HCT116 (cell line): ENCODE measurements around the gene PBX1.

Experiments used
- FOSL1 ChIP-seq: IDR thresholded peaks from 2 replicates; pipeline ENCODE4 v1.6.1; 2012; ENCODE audit warnings: low read depth
- JUND ChIP-seq: IDR thresholded peaks from 2 replicates; pipeline ENCODE4 v1.6.1; 2012
- POLR2A ChIP-seq: IDR thresholded peaks from 2 replicates; pipeline ENCODE4 v1.7.0; 2011; ENCODE audit warnings: borderline replicate concordance; ENCODE audit not compliant: insufficient read depth, insufficient read length; ENCODE audit errors: extremely low read depth
- POLR2AphosphoS5 ChIP-seq: IDR thresholded peaks from 2 replicates; pipeline ENCODE4 v1.6.1; 2011; ENCODE audit warnings: mild to moderate bottlenecking, low read depth, low read length, moderate library complexity
- RAD21 ChIP-seq: IDR thresholded peaks from 2 replicates; pipeline ENCODE4 v1.6.1; 2012; ENCODE audit warnings: low read depth, mild to moderate bottlenecking
- SP1 ChIP-seq: IDR thresholded peaks from 2 replicates; pipeline ENCODE4 v1.6.1; 2012; ENCODE audit warnings: low read depth
- YY1 ChIP-seq: IDR thresholded peaks from 2 replicates; pipeline ENCODE4 v1.6.1; 2011; ENCODE audit warnings: low read length, low read depth, moderate library complexity, mild to moderate bottlenecking; ENCODE audit not compliant: insufficient replicate concordance; ENCODE audit errors: extremely low read depth
- ZNF274 ChIP-seq: fragments of 200-500 bp; sonication (Bioruptor generic); IDR thresholded peaks from 2 replicates; pipeline ENCODE4 v1.6.1; 2014; ENCODE audit warnings: mild to moderate bottlenecking, low read depth, low read length, inconsistent platforms
- TF ChIP-seq, protein P1 (sequence below), 3 experiments: fragments of 200-600 bp in 1 of 3; sonication (generic) in 1 of 3; IDR thresholded peaks in 2 of 3; conservative IDR thresholded peaks in 1 of 3; 2 replicates each; pipeline ENCODE4 v1.5.1; 2012 to 2017; ENCODE audit warnings: low read depth in 2 of 3, low read length in 2 of 3, antibody characterized with exemption in 1 of 3, borderline replicate concordance in 1 of 3, control low read depth in 1 of 3, mild to moderate bottlenecking in 1 of 3, mixed read lengths in 1 of 3, mixed run types in 1 of 3, moderate library complexity in 1 of 3; ENCODE audit not compliant: insufficient read depth in 1 of 3

DNA sequence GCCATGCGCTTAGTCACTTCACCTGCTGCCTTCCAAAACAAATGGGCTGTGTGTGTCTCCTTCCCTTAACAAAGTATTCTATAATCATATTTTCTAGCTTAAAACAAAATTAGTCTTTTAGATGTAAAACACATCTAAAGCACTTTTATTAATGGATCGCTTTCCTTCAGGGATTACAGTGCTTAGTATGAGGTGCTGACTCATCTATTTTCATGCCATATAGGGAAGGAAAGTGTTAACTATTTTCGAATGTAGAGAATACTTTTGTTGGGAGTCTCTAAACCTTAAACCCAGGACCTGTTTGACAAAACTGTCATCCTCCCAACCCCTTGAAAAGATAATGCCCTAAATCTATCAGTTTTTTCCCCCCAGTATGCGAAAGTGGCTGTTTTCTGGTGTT, 90.2 kb downstream of the PBX1 start:
- no peak for TF ChIP-seq RAD21
- no peak for TF ChIP-seq POLR2AphosphoS5
- no peak for TF ChIP-seq YY1
- no peak for TF ChIP-seq POLR2A
- TF ChIP-seq, protein P1, sequence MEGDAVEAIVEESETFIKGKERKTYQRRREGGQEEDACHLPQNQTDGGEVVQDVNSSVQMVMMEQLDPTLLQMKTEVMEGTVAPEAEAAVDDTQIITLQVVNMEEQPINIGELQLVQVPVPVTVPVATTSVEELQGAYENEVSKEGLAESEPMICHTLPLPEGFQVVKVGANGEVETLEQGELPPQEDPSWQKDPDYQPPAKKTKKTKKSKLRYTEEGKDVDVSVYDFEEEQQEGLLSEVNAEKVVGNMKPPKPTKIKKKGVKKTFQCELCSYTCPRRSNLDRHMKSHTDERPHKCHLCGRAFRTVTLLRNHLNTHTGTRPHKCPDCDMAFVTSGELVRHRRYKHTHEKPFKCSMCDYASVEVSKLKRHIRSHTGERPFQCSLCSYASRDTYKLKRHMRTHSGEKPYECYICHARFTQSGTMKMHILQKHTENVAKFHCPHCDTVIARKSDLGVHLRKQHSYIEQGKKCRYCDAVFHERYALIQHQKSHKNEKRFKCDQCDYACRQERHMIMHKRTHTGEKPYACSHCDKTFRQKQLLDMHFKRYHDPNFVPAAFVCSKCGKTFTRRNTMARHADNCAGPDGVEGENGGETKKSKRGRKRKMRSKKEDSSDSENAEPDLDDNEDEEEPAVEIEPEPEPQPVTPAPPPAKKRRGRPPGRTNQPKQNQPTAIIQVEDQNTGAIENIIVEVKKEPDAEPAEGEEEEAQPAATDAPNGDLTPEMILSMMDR (IDR thresholded peaks at IDR 0.05 in 2 of 3, conservative IDR thresholded peaks at IDR 0.05 in 1 of 3; ENCODE audit: borderline replicate concordance in 1 of 3, insufficient read depth in 1 of 3, low read depth in 2 of 3, low read length in 2 of 3), result no peak
- TF ChIP-seq FOSL1, result no peak
- TF ChIP-seq ZNF274, result no peak
- TF ChIP-seq JUND, result no peak
- TF ChIP-seq SP1, result no peak
